ENCODE measurements around the gene DCTN2. TPM values are rescaled to one million over a fixed set of nuclear protein-coding genes. Genes with fewer than 3 reads are reported as not detected.

The DCTN2 gene
- total RNA-seq, 3 donors from 2014 or later = 138 to 140 (median 140) TPM

- peaks cover 9% of the 10 kb centered on the region for H3K36me3 ChIP-seq (ENCODE audit: low read depth)
- DNase-seq = no peak
- intact Hi-C loops (cut with DNase I, micrococcal nuclease) = no loop called here
- ATAC-seq = no peak
- TF ChIP-seq, protein P1, sequence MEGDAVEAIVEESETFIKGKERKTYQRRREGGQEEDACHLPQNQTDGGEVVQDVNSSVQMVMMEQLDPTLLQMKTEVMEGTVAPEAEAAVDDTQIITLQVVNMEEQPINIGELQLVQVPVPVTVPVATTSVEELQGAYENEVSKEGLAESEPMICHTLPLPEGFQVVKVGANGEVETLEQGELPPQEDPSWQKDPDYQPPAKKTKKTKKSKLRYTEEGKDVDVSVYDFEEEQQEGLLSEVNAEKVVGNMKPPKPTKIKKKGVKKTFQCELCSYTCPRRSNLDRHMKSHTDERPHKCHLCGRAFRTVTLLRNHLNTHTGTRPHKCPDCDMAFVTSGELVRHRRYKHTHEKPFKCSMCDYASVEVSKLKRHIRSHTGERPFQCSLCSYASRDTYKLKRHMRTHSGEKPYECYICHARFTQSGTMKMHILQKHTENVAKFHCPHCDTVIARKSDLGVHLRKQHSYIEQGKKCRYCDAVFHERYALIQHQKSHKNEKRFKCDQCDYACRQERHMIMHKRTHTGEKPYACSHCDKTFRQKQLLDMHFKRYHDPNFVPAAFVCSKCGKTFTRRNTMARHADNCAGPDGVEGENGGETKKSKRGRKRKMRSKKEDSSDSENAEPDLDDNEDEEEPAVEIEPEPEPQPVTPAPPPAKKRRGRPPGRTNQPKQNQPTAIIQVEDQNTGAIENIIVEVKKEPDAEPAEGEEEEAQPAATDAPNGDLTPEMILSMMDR (IDR thresholded peaks at IDR 0.05) = no peak
- no peak overlapping the region for H3K4me3 ChIP-seq
- no peaks in the 10 kb centered on the region for H3K9me3 ChIP-seq
- peaks cover 6% of the 10 kb centered on the region for H3K4me1 ChIP-seq (ENCODE audit: low read depth)
Observed at GRCh38 chr12:57529831-57530230, 17.2 kb downstream of the DCTN2 start.

DNA sequence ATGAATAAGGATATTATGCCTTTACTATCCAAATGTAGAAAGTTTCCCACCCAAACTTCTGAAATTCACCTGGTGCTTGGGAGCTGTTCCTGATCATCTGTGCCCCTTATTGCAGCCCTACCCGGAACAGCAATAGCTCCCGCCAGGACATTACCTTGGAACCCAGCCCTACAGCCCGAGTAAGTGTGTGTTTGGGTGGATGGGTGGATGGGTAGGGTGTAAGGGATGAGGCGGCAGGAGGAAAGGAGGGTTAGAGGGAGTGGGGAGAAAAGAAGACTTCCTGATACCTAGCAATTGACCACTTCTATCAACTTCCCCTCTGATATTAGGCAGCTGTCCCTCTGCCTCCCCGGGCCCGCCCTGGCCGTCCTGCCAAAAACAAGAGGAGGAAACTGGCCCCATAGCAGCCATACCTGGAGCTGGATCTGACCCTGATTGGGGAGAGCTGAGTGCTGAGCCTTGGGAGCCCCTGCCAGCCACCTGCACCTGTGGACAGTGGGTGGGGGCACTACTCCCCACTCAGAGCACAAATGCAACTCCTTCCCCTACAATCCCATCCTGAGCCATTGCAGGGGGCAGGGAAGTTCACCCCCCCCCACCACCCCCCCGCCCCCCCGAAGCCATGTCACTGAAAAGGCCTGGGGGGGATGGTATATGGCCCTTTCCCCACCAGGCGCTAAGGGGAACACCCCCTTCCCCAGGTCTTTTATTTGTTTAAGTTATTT lies 18.0 kb downstream of the DCTN2 start:
- Histone ChIP-seq H3K9me3 (no peaks in the 10 kb centered on the region), H3K4me1 (ENCODE audit: low read depth) (peaks cover 15% of the 10 kb centered on the region), H3K36me3 (ENCODE audit: low read depth) (peaks cover 9% of the 10 kb centered on the region), H3K4me3 (no peak overlapping the region)
- DNase-seq (no peak), ATAC-seq (no peak)
- TF ChIP-seq, protein P1 (IDR thresholded peaks at IDR 0.05) = no peak
- intact Hi-C loops (cut with DNase I, micrococcal nuclease) = no loop called here

- no peak overlapping the region for H3K4me3 ChIP-seq
- TF ChIP-seq, protein P1 (IDR thresholded peaks at IDR 0.05) = no peak
- DNase-seq = no peak
- no peaks in the 10 kb centered on the region for H3K9me3 ChIP-seq
- H3K36me3 ChIP-seq (ENCODE audit: low read depth) = peaks cover 9% of the 10 kb centered on the region
- intact Hi-C loops (cut with DNase I, micrococcal nuclease) = no loop called here
- peaks cover 21% of the 10 kb centered on the region for H3K4me1 ChIP-seq (ENCODE audit: low read depth)
- ATAC-seq = no peak
Observed at GRCh38 chr12:57528176-57528575, 18.8 kb downstream of the DCTN2 start.

DNA sequence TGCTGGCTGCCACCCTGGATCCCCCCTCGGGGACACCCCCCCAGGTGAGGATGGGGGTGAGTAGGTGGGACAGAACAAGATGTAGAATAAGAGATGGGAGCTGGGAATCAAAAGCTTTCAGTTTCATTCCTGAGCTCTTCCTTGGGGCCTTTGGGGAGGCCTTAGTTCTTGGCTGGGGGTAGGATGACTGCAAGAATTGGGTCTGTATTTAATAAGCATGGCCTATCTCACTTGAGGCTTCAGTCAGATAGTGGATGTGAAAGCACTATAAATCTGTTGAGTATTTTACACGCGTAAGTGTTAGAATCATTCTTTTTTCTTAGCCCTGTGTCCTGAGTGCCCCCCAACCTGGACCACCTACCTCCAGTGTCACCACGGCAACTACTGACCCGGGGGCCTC lies 19.8 kb downstream of the DCTN2 start:
- intact Hi-C loops (cut with DNase I, micrococcal nuclease) = no loop called here
- peaks cover 21% of the 10 kb centered on the region for H3K4me1 ChIP-seq (ENCODE audit: low read depth)
- no peaks in the 10 kb centered on the region for H3K9me3 ChIP-seq
- ATAC-seq = no peak
- no peak for DNase-seq
- H3K36me3 ChIP-seq (ENCODE audit: low read depth) = peaks cover 9% of the 10 kb centered on the region
- no peak overlapping the region for H3K4me3 ChIP-seq
- TF ChIP-seq, protein P1 (IDR thresholded peaks at IDR 0.05) = no peak

DNA sequence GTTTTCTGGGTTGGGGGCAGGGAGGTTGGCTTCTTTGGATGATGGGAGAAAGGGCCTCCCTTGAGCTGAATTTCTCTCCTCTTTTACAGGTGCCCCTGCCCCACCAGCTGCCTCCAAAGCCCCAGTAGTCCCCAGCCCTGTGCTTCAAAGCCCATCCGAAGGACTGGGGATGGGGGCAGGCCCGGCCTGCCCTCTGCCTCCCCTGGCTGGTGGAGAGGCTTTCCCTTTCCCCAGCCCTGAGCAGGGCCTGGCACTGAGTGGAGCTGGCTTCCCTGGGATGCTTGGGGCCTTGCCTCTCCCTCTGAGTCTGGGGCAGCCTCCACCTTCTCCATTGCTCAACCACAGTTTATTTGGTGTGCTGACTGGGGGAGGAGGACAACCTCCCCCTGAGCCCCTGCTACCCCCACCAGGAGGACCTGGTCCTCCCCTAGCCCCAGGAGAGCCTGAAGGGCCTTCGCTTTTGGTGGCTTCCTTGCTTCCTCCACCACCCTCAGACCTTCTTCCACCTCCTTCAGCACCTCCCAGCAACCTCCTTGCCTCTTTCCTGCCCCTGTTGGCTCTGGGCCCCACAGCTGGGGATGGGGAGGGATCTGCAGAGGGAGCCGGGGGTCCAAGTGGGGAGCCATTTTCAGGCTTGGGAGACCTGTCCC lies 20.4 kb downstream of the DCTN2 start:
- peaks cover 22% of the 10 kb centered on the region for H3K4me1 ChIP-seq (ENCODE audit: low read depth)
- intact Hi-C loops (cut with DNase I, micrococcal nuclease) = no loop called here
- DNase-seq (no peak), ATAC-seq (no peak)
- TF ChIP-seq, protein P1 (IDR thresholded peaks at IDR 0.05) = no peak
- H3K9me3 ChIP-seq = no peaks in the 10 kb centered on the region
- peaks cover 9% of the 10 kb centered on the region for H3K36me3 ChIP-seq (ENCODE audit: low read depth)
- H3K4me3 ChIP-seq = no peak overlapping the region

Measured in mucosa of descending colon (tissue), 3 donors.